ENCODE data around the gene LUZP1. TPM values are rescaled to one million over a fixed set of nuclear protein-coding genes. Genes with fewer than 3 reads are reported as not detected.

Gene LUZP1
- total and polyA plus RNA-seq, 4 donors: 5.9 to 42.1 (median 23.7) TPM

GRCh38 chr1:23179862-23180261 is 11.2 kb upstream of the LUZP1 start:
- Histone ChIP-seq H3K27ac (ENCODE audit: low read depth in 1 of 2, low read length in 2 of 2) (no peak overlapping the region), H3K4me1 (ENCODE audit: control insufficient read depth in 1 of 2, insufficient read depth in 2 of 2, low read length in 2 of 2) (no peaks in the 10 kb centered on the region), H3K36me3 (ENCODE audit: control insufficient read depth in 1 of 2, insufficient read depth in 2 of 2, low read length in 1 of 2) (no peaks in the 10 kb centered on the region), H3K4me3 (ENCODE audit: low read length in 2 of 2) (no peak overlapping the region), H3K9me3 (ENCODE audit: control insufficient read depth, low read length) (no peaks in the 10 kb centered on the region), H3K27me3 (ENCODE audit: control insufficient read depth in 1 of 2, insufficient read depth in 2 of 2, low read length in 1 of 2) (no peaks in the 10 kb centered on the region)
- ATAC-seq (ENCODE audit: low FRiP score): no peak
- no peak for DNase-seq
- WGBS, 2 donors: 90 to 93% methylated on average over 2 of the region's 2 CpGs
- intact Hi-C loops (cut with DNase I): loop anchor here in 1 of 2 donors (10.0 kb wide), 1 partner anchor 205 kb away; the partner anchor contains the start of gene LACTBL1

GRCh38 chr1:23178950-23179349 is 10.3 kb upstream of the LUZP1 start:
- no peak overlapping the region for H3K27ac ChIP-seq (ENCODE audit: low read depth in 1 of 2, low read length in 2 of 2)
- intact Hi-C loops (cut with DNase I): no loop called here
- ATAC-seq (ENCODE audit: low FRiP score) (no peak), DNase-seq (no peak)
- H3K4me1 ChIP-seq (ENCODE audit: control insufficient read depth in 1 of 2, insufficient read depth in 2 of 2, low read length in 2 of 2): no peaks in the 10 kb centered on the region
- no peaks in the 10 kb centered on the region for H3K27me3 ChIP-seq (ENCODE audit: control insufficient read depth in 1 of 2, insufficient read depth in 2 of 2, low read length in 1 of 2)
- WGBS, 2 donors: 64 to 67% methylated on average over 6 of the region's 6 CpGs
- H3K9me3 ChIP-seq (ENCODE audit: control insufficient read depth, low read length): no peaks in the 10 kb centered on the region
- no peaks in the 10 kb centered on the region for H3K36me3 ChIP-seq (ENCODE audit: control insufficient read depth in 1 of 2, insufficient read depth in 2 of 2, low read length in 1 of 2)
- H3K4me3 ChIP-seq (ENCODE audit: low read length in 2 of 2): no peak overlapping the region

GRCh38 chr1:23178414-23178813 is 9.8 kb upstream of the LUZP1 start:
- ATAC-seq (ENCODE audit: low FRiP score) (no peak), DNase-seq (no peak)
- no peaks in the 10 kb centered on the region for H3K27me3 ChIP-seq (ENCODE audit: control insufficient read depth in 1 of 2, insufficient read depth in 2 of 2, low read length in 1 of 2)
- no peaks in the 10 kb centered on the region for H3K36me3 ChIP-seq (ENCODE audit: control insufficient read depth in 1 of 2, insufficient read depth in 2 of 2, low read length in 1 of 2)
- peak overlapping the region in 1 of 2 donors; percentile 66 for H3K27ac ChIP-seq (ENCODE audit: low read depth in 1 of 2, low read length in 2 of 2)
- 60 to 68% methylated on average over 6 of the region's 6 CpGs for WGBS, 2 donors
- peak overlapping the region in 1 of 2 donors; percentile 79 for H3K4me3 ChIP-seq (ENCODE audit: low read length in 2 of 2)
- H3K9me3 ChIP-seq (ENCODE audit: control insufficient read depth, low read length): no peaks in the 10 kb centered on the region
- no peaks in the 10 kb centered on the region for H3K4me1 ChIP-seq (ENCODE audit: control insufficient read depth in 1 of 2, insufficient read depth in 2 of 2, low read length in 2 of 2)
- intact Hi-C loops (cut with DNase I): no loop called here

- Histone ChIP-seq H3K9me3 (ENCODE audit: control insufficient read depth, low read length) (no peaks in the 10 kb centered on the region), H3K27ac (ENCODE audit: low read depth in 1 of 2, low read length in 2 of 2) (peak overlapping the region; percentile 44 to 82), H3K4me1 (ENCODE audit: control insufficient read depth in 1 of 2, insufficient read depth in 2 of 2, low read length in 2 of 2) (no peaks in the 10 kb centered on the region), H3K4me3 (ENCODE audit: low read length in 2 of 2) (peak overlapping the region; percentile 40 to 79), H3K27me3 (ENCODE audit: control insufficient read depth in 1 of 2, insufficient read depth in 2 of 2, low read length in 1 of 2) (no peaks in the 10 kb centered on the region), H3K36me3 (ENCODE audit: control insufficient read depth in 1 of 2, insufficient read depth in 2 of 2, low read length in 1 of 2) (no peaks in the 10 kb centered on the region)
- intact Hi-C loops (cut with DNase I): no loop called here
- peak; percentile 87 to 93 for DNase-seq
- peak; percentile 92 for ATAC-seq (ENCODE audit: low FRiP score)
- 0 to 1% methylated on average over 62 of the region's 62 CpGs for WGBS, 2 donors
These were observed 9.1 kb upstream of the LUZP1 start for GRCh38 chr1:23177438-23178380.

- WGBS, 2 donors: 32 to 36% methylated on average over 10 of the region's 10 CpGs
- DNase-seq (no peak), ATAC-seq (ENCODE audit: low FRiP score) (no peak)
- Histone ChIP-seq H3K27me3 (ENCODE audit: control insufficient read depth in 1 of 2, insufficient read depth in 2 of 2, low read length in 1 of 2) (no peaks in the 10 kb centered on the region), H3K4me3 (ENCODE audit: low read length in 2 of 2) (peak overlapping the region in 1 of 2 donors; percentile 40), H3K36me3 (ENCODE audit: control insufficient read depth in 1 of 2, insufficient read depth in 2 of 2, low read length in 1 of 2) (no peaks in the 10 kb centered on the region), H3K27ac (ENCODE audit: low read depth in 1 of 2, low read length in 2 of 2) (peak overlapping the region; percentile 44 to 82), H3K9me3 (ENCODE audit: control insufficient read depth, low read length) (no peaks in the 10 kb centered on the region), H3K4me1 (ENCODE audit: control insufficient read depth in 1 of 2, insufficient read depth in 2 of 2, low read length in 2 of 2) (no peaks in the 10 kb centered on the region)
- intact Hi-C loops (cut with DNase I): no loop called here
These were observed 8.4 kb upstream of the LUZP1 start for GRCh38 chr1:23177031-23177430.

- no peak overlapping the region for H3K27ac ChIP-seq (ENCODE audit: low read depth in 1 of 2, low read length in 2 of 2)
- intact Hi-C loops (cut with DNase I): no loop called here
These were observed 5.9 kb upstream of the LUZP1 start for GRCh38 chr1:23174426-23175110.

GRCh38 chr1:23171181-23171755 is 2.6 kb upstream of the LUZP1 start:
- no peaks in the 10 kb centered on the region for H3K36me3 ChIP-seq (ENCODE audit: control insufficient read depth in 1 of 2, insufficient read depth in 2 of 2, low read length in 1 of 2)
- no peak for DNase-seq
- H3K4me1 ChIP-seq (ENCODE audit: control insufficient read depth in 1 of 2, insufficient read depth in 2 of 2, low read length in 2 of 2): no peaks in the 10 kb centered on the region
- 37 to 42% methylated on average over 4 of the region's 4 CpGs for WGBS, 2 donors
- no peak for ATAC-seq (ENCODE audit: low FRiP score)
- no peak overlapping the region for H3K4me3 ChIP-seq (ENCODE audit: low read length in 2 of 2)
- intact Hi-C loops (cut with DNase I): no loop called here
- no peaks in the 10 kb centered on the region for H3K27me3 ChIP-seq (ENCODE audit: control insufficient read depth in 1 of 2, insufficient read depth in 2 of 2, low read length in 1 of 2)
- H3K9me3 ChIP-seq (ENCODE audit: control insufficient read depth, low read length): no peaks in the 10 kb centered on the region
- no peak overlapping the region for H3K27ac ChIP-seq (ENCODE audit: low read depth in 1 of 2, low read length in 2 of 2)

More at GRCh38 chr1:23174426-23175110, 5.9 kb upstream of the LUZP1 start:
- Histone ChIP-seq H3K36me3 (ENCODE audit: control insufficient read depth in 1 of 2, insufficient read depth in 2 of 2, low read length in 1 of 2) (no peaks in the 10 kb centered on the region), H3K27me3 (ENCODE audit: control insufficient read depth in 1 of 2, insufficient read depth in 2 of 2, low read length in 1 of 2) (no peaks in the 10 kb centered on the region), H3K9me3 (ENCODE audit: control insufficient read depth, low read length) (no peaks in the 10 kb centered on the region), H3K4me3 (ENCODE audit: low read length in 2 of 2) (no peak overlapping the region), H3K4me1 (ENCODE audit: control insufficient read depth in 1 of 2, insufficient read depth in 2 of 2, low read length in 2 of 2) (no peaks in the 10 kb centered on the region)
- no peak for DNase-seq
- no peak for ATAC-seq (ENCODE audit: low FRiP score)
- WGBS, 2 donors: 13 to 25% methylated on average over 1 of the region's 1 CpG

GRCh38 chr1:23169727-23170335 is 1.2 kb upstream of the LUZP1 start:
- peak; percentile 81 to 88 for DNase-seq
- peak overlapping the region in 1 of 2 donors; percentile 62 for H3K27ac ChIP-seq (ENCODE audit: low read depth in 1 of 2, low read length in 2 of 2)
- intact Hi-C loops (cut with DNase I): no loop called here

More at GRCh38 chr1:23169727-23170335, 1.2 kb upstream of the LUZP1 start:
- Histone ChIP-seq H3K4me3 (ENCODE audit: low read length in 2 of 2) (no peak overlapping the region), H3K36me3 (ENCODE audit: control insufficient read depth in 1 of 2, insufficient read depth in 2 of 2, low read length in 1 of 2) (no peaks in the 10 kb centered on the region), H3K27me3 (ENCODE audit: control insufficient read depth in 1 of 2, insufficient read depth in 2 of 2, low read length in 1 of 2) (no peaks in the 10 kb centered on the region), H3K4me1 (ENCODE audit: control insufficient read depth in 1 of 2, insufficient read depth in 2 of 2, low read length in 2 of 2) (no peaks in the 10 kb centered on the region), H3K9me3 (ENCODE audit: control insufficient read depth, low read length) (no peaks in the 10 kb centered on the region)
- WGBS, 2 donors: 22 to 27% methylated on average over 5 of the region's 5 CpGs
- ATAC-seq (ENCODE audit: low FRiP score): peak; percentile 77
